Measurements from ENCODE around the gene ROR2.

GRCh38 chr9:91835632-91836031 lies 114.4 kb downstream of the ROR2 start:
- TF ChIP-seq ZNF565 (CRISPR knock-in tag; conservative IDR thresholded peaks at IDR 0.05; ENCODE audit: low read depth) (no peak), CSRNP3 (CRISPR knock-in tag; IDR thresholded peaks at IDR 0.05) (no peak), TSHZ2 (CRISPR knock-in tag; IDR thresholded peaks at IDR 0.05) (no peak), OSR1 (CRISPR knock-in tag; IDR thresholded peaks at IDR 0.05) (no peak), ARNTL (CRISPR knock-in tag; IDR thresholded peaks at IDR 0.05; ENCODE audit: borderline replicate concordance, low read depth) (no peak), TOX (CRISPR knock-in tag; IDR thresholded peaks at IDR 0.05; ENCODE audit: borderline replicate concordance) (no peak), ZNF8 (CRISPR knock-in tag; IDR thresholded peaks at IDR 0.05) (no peak), CREB5 (CRISPR knock-in tag; IDR thresholded peaks at IDR 0.05; ENCODE audit: low read depth) (no peak), ZFP3 (CRISPR knock-in tag; IDR thresholded peaks at IDR 0.05) (no peak), GLIS3 (CRISPR knock-in tag; IDR thresholded peaks at IDR 0.05) (no peak), BACH2 (CRISPR knock-in tag; IDR thresholded peaks at IDR 0.05; ENCODE audit: borderline replicate concordance) (no peak), PATZ1 (CRISPR knock-in tag; IDR thresholded peaks at IDR 0.05; ENCODE audit: borderline replicate concordance) (no peak)

Measured in SK-N-SH treated with all-trans-retinoic acid at 6 μM for 48 hours (cell line).